ENCODE results near the gene SRSF9.

The SRSF9 gene

GRCh38 chr12:120421701-120422100 is 47.8 kb downstream of the SRSF9 start:
- H3K9ac ChIP-seq (ENCODE audit: low read length) = no peak overlapping the region
- no peaks in the 10 kb centered on the region for H3K9me3 ChIP-seq (ENCODE audit: low read length)
- no peak overlapping the region for H2AFZ ChIP-seq (ENCODE audit: low read length)
- H3F3A ChIP-seq (ENCODE audit: insufficient read depth, low read length) = no peaks in the 10 kb centered on the region
- H3K4me1 ChIP-seq (ENCODE audit: insufficient read depth, low read length, severe bottlenecking) = no peaks in the 10 kb centered on the region
- H3K27ac ChIP-seq (ENCODE audit: low read depth, low read length, poor library complexity, severe bottlenecking) = no peak overlapping the region
- H3K4me2 ChIP-seq (ENCODE audit: low read length) = no peak overlapping the region
- H3K4me3 ChIP-seq (ENCODE audit: low read depth, low read length, poor library complexity, severe bottlenecking) = no peak overlapping the region
- H3K36me3 ChIP-seq (ENCODE audit: insufficient read depth, low read length) = no peaks in the 10 kb centered on the region
- no peaks in the 10 kb centered on the region for H3K79me2 ChIP-seq (ENCODE audit: insufficient read depth, low read length)
- H3K27me3 ChIP-seq (ENCODE audit: insufficient read depth, low read length) = no peaks in the 10 kb centered on the region
- H3K9me2 ChIP-seq (ENCODE audit: low read depth, low read length) = no peaks in the 10 kb centered on the region
- TF ChIP-seq CTCF (IDR thresholded peaks at IDR 0.05; ENCODE audit: low read length) (no peak), EZH2 (IDR thresholded peaks at IDR 0.05; ENCODE audit: borderline replicate concordance, low read length) (no peak)
- H4K20me1 ChIP-seq (ENCODE audit: insufficient read depth, low read length) = no peaks in the 10 kb centered on the region

- Histone ChIP-seq H3K36me3 (ENCODE audit: insufficient read depth, low read length) (no peaks in the 10 kb centered on the region), H3K4me1 (ENCODE audit: insufficient read depth, low read length, severe bottlenecking) (no peaks in the 10 kb centered on the region), H3K4me2 (ENCODE audit: low read length) (no peak overlapping the region), H3K9ac (ENCODE audit: low read length) (no peak overlapping the region), H2AFZ (ENCODE audit: low read length) (no peak overlapping the region), H3K9me3 (ENCODE audit: low read length) (no peaks in the 10 kb centered on the region), H4K20me1 (ENCODE audit: insufficient read depth, low read length) (no peaks in the 10 kb centered on the region), H3K27me3 (ENCODE audit: insufficient read depth, low read length) (no peaks in the 10 kb centered on the region), H3K79me2 (ENCODE audit: insufficient read depth, low read length) (no peaks in the 10 kb centered on the region), H3K9me2 (ENCODE audit: low read depth, low read length) (no peaks in the 10 kb centered on the region), H3F3A (ENCODE audit: insufficient read depth, low read length) (no peaks in the 10 kb centered on the region), H3K27ac (ENCODE audit: low read depth, low read length, poor library complexity, severe bottlenecking) (no peak overlapping the region), H3K4me3 (ENCODE audit: low read depth, low read length, poor library complexity, severe bottlenecking) (no peak overlapping the region)
- TF ChIP-seq EZH2 (IDR thresholded peaks at IDR 0.05; ENCODE audit: borderline replicate concordance, low read length) (no peak), CTCF (IDR thresholded peaks at IDR 0.05; ENCODE audit: low read length) (no peak)
Observed at GRCh38 chr12:120417917-120418580, 51.5 kb downstream of the SRSF9 start.

- Histone ChIP-seq H3K27me3 (ENCODE audit: insufficient read depth, low read length) (no peaks in the 10 kb centered on the region), H3K9me2 (ENCODE audit: low read depth, low read length) (no peaks in the 10 kb centered on the region), H2AFZ (ENCODE audit: low read length) (no peak overlapping the region), H3K79me2 (ENCODE audit: insufficient read depth, low read length) (no peaks in the 10 kb centered on the region), H3K9me3 (ENCODE audit: low read length) (no peaks in the 10 kb centered on the region), H3F3A (ENCODE audit: insufficient read depth, low read length) (no peaks in the 10 kb centered on the region), H3K4me3 (ENCODE audit: low read depth, low read length, poor library complexity, severe bottlenecking) (no peak overlapping the region), H3K9ac (ENCODE audit: low read length) (no peak overlapping the region), H3K36me3 (ENCODE audit: insufficient read depth, low read length) (no peaks in the 10 kb centered on the region), H3K4me2 (ENCODE audit: low read length) (no peak overlapping the region), H3K4me1 (ENCODE audit: insufficient read depth, low read length, severe bottlenecking) (no peaks in the 10 kb centered on the region), H4K20me1 (ENCODE audit: insufficient read depth, low read length) (no peaks in the 10 kb centered on the region), H3K27ac (ENCODE audit: low read depth, low read length, poor library complexity, severe bottlenecking) (no peak overlapping the region)
- TF ChIP-seq EZH2 (IDR thresholded peaks at IDR 0.05; ENCODE audit: borderline replicate concordance, low read length) (no peak), CTCF (IDR thresholded peaks at IDR 0.05; ENCODE audit: low read length) (no peak)
Observed at GRCh38 chr12:120416490-120417216, 52.9 kb downstream of the SRSF9 start.
